Measurements from ENCODE around the gene PSMF1. TPM values are rescaled to one million over a fixed set of nuclear protein-coding genes. Genes with fewer than 3 reads are reported as not detected.

Gene PSMF1
- total and polyA plus RNA-seq, 2 of the 4 experiments (the other 2 are of a cell fraction) = 93.6 to 109 TPM

DNA sequence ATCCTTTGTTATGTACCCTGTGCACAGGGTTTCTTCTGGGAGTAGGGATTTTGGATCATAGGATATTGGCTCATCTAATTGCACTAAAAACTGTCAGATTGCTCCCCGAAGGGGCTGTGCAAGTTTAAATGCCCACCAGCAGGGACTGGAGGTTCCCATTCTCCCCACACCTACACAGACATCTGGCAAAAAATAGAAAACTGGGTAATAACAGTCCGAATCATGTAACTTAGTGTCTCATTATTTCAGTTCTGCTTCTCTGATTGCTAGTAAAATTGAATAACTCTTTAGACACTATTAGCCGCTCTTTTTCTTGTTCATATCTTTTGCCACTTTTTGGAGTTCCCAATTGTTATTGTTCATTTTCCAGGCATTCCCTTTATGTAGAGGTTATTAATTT, 5.3 kb downstream of the PSMF1 start:
- Histone ChIP-seq H4K20me1 (ENCODE audit: insufficient read depth, low read length) (peaks cover 32% of the 10 kb centered on the region; the same call in 1 of the 2 replicates), H3K27me3 (ENCODE audit: control insufficient read depth, insufficient read depth, low read length) (no peaks in the 10 kb centered on the region), H3K79me1 (ENCODE audit: low read depth in 1 of 2, low read length in 2 of 2) (peaks cover 47 to 69% of the 10 kb centered on the region in 2 experiments), H2BK120ac (ENCODE audit: low read depth, low read length) (no peak overlapping the region), H4K91ac (ENCODE audit: insufficient read depth, low read depth, low read length) (no peak overlapping the region), H4K5ac (ENCODE audit: low read depth, low read length) (no peak overlapping the region), H2BK5ac (ENCODE audit: low read depth, low read length, poor library complexity, severe bottlenecking) (no peak overlapping the region), H2AK5ac (ENCODE audit: low read depth, low read length) (no peak overlapping the region), H3K4ac (ENCODE audit: low read depth, low read length) (no peak overlapping the region), H3K4me2 (ENCODE audit: low read depth, low read length) (no peak overlapping the region), H3K9me1 (ENCODE audit: insufficient read depth, low read length) (peaks cover 20% of the 10 kb centered on the region; the same call in 1 of the 2 replicates), H4K8ac (ENCODE audit: low read depth in 2 of 2, low read length in 2 of 2) (no peak overlapping the region), H3K56ac (ENCODE audit: extremely low read depth, insufficient read depth, low read length) (no peak overlapping the region), H2BK15ac (ENCODE audit: low read depth, low read length) (no peak overlapping the region), H3K9ac (ENCODE audit: low read depth, low read length) (no peak overlapping the region), H2AK9ac (replicated peaks; ENCODE audit: low read depth, low read length, poor library complexity) (no peak overlapping the region), H3K27ac (ENCODE audit: insufficient read depth, low read length) (no peak overlapping the region), H2BK20ac (ENCODE audit: low read depth, low read length) (no peak overlapping the region), H3K36me3 (ENCODE audit: control insufficient read depth, insufficient read depth, low read length) (peaks cover 25% of the 10 kb centered on the region), H3K14ac (replicated peaks; ENCODE audit: low read depth, low read length) (no peak overlapping the region), H3K23ac (ENCODE audit: low read depth, low read length) (no peak overlapping the region), H3K18ac (ENCODE audit: low read depth, low read length) (no peak overlapping the region), H3K4me3 (ENCODE audit: insufficient read depth, low read depth, low read length) (no peak overlapping the region), H3K9me3 (ENCODE audit: control insufficient read depth, insufficient read depth, low read length) (no peaks in the 10 kb centered on the region), H2AFZ (replicated peaks; ENCODE audit: low read length, poor library complexity) (no peak overlapping the region), H3K4me1 (ENCODE audit: control insufficient read depth, insufficient read depth, low read length) (peaks cover 14% of the 10 kb centered on the region)
- intact Hi-C loops (cut with micrococcal nuclease) (no loop called here), in situ Hi-C loops (cut with MboI; ENCODE audit: low sequenced_read_pairs) (loop anchor here (10.0 kb wide), 1 partner anchor 321 kb away; no protein-coding TSS in a partner anchor), dilution Hi-C loops (cut with HindIII; ENCODE audit: low sequenced_read_pairs, unreplicated experiment) (no loop called here)
- ATAC-seq (ENCODE audit: low read depth) = no peak
- ChIA-PET POLR2A (ENCODE audit: unreplicated experiment) (no interaction called here), CTCF (no interaction called here)
- DNase-seq = no peak
- no TSS peak for BruUV-seq (replicated peaks)
- WGBS, 2 experiments (ENCODE audit: extremely low coverage in 2 of 2, insufficient read length in 1 of 2) = no CpG with 5 or more reads among the region's 3 CpGs
- TF ChIP-seq POLR2A (IDR thresholded peaks at IDR 0.05; ENCODE audit: low read depth, low read length) (no peak), MAZ (IDR thresholded peaks at IDR 0.05; ENCODE audit: borderline replicate concordance, low read depth, low read length) (no peak), USF2 (IDR thresholded peaks at IDR 0.05; ENCODE audit: low read depth, low read length) (no peak), FOS (IDR thresholded peaks at IDR 0.05; ENCODE audit: low read depth, low read length) (no peak), MXI1 (IDR thresholded peaks at IDR 0.05; ENCODE audit: borderline replicate concordance, low read depth, low read length) (no peak), BHLHE40 (IDR thresholded peaks at IDR 0.05; ENCODE audit: low read depth, low read length) (no peak), RFX5 (IDR thresholded peaks at IDR 0.05; ENCODE audit: low read depth, low read length) (no peak), MAFK (IDR thresholded peaks at IDR 0.05; ENCODE audit: low read depth, low read length) (no peak), RAD21 (IDR thresholded peaks at IDR 0.05; ENCODE audit: low read length) (no peak), RCOR1 (IDR thresholded peaks at IDR 0.05; ENCODE audit: insufficient replicate concordance, low read length) (no peak), SMC3 (IDR thresholded peaks at IDR 0.05; ENCODE audit: low read depth, low read length) (no peak), CEBPB (IDR thresholded peaks at IDR 0.05; ENCODE audit: low read depth, low read length) (no peak), ELK1 (IDR thresholded peaks at IDR 0.05; ENCODE audit: borderline replicate concordance, low read depth, low read length) (no peak), NFE2L2 (IDR thresholded peaks at IDR 0.05; ENCODE audit: low read depth, low read length) (no peak)

Data from IMR-90 (cell line).